Skeletal muscle satellite cell (primary cell): Measurements from ENCODE around the gene ATP2A3.

Experiments
- H3K27me3 ChIP-seq: 2 replicates; pipeline ENCODE4 v1.7.0; 2013; ENCODE audit warnings: low read length; ENCODE audit not compliant: control insufficient read depth, insufficient read depth
- H3K36me3 ChIP-seq: 2 replicates; pipeline ENCODE4 v1.7.0; 2013; ENCODE audit warnings: mild to moderate bottlenecking, control low read depth, low read length; ENCODE audit not compliant: insufficient read depth
- H3K4me1 ChIP-seq: 2 replicates; pipeline ENCODE4 v1.7.0; 2013; ENCODE audit warnings: low read length; ENCODE audit not compliant: control insufficient read depth, insufficient read depth
- H3K4me2 ChIP-seq: 2 replicates; pipeline ENCODE4 v1.7.0; 2013; ENCODE audit warnings: mild to moderate bottlenecking, low read length
- H3K4me3 ChIP-seq: 2 replicates; pipeline ENCODE4 v1.7.0; 2013; ENCODE audit warnings: low read length
- H3K9ac ChIP-seq: 2 replicates; pipeline ENCODE4 v1.7.0; 2013; ENCODE audit warnings: mild to moderate bottlenecking, low read depth, low read length, moderate library complexity
- H3K9me3 ChIP-seq: replicated peaks from 2 replicates; pipeline ENCODE4 v1.7.0; 2013; ENCODE audit warnings: mild to moderate bottlenecking, control low read depth, low read length

The ATP2A3 gene

GRCh38 chr17:3897731-3898130 is 66.5 kb downstream of the ATP2A3 start:
- Histone ChIP-seq H3K36me3 (no peaks in the 10 kb centered on the region), H3K4me3 (no peak overlapping the region), H3K4me1 (peaks cover 19% of the 10 kb centered on the region), H3K9me3 (no peaks in the 10 kb centered on the region), H3K9ac (no peak overlapping the region), H3K4me2 (no peak overlapping the region), H3K27me3 (peaks cover 11% of the 10 kb centered on the region)

GRCh38 chr17:3896968-3897235 is 67.3 kb downstream of the ATP2A3 start:
- no peak overlapping the region for H3K4me2 ChIP-seq
- H3K27me3 ChIP-seq = peaks cover 10% of the 10 kb centered on the region
- H3K4me3 ChIP-seq = no peak overlapping the region
- H3K9ac ChIP-seq = no peak overlapping the region
- H3K36me3 ChIP-seq = no peaks in the 10 kb centered on the region
- H3K4me1 ChIP-seq = peaks cover 22% of the 10 kb centered on the region
- no peaks in the 10 kb centered on the region for H3K9me3 ChIP-seq

DNA sequence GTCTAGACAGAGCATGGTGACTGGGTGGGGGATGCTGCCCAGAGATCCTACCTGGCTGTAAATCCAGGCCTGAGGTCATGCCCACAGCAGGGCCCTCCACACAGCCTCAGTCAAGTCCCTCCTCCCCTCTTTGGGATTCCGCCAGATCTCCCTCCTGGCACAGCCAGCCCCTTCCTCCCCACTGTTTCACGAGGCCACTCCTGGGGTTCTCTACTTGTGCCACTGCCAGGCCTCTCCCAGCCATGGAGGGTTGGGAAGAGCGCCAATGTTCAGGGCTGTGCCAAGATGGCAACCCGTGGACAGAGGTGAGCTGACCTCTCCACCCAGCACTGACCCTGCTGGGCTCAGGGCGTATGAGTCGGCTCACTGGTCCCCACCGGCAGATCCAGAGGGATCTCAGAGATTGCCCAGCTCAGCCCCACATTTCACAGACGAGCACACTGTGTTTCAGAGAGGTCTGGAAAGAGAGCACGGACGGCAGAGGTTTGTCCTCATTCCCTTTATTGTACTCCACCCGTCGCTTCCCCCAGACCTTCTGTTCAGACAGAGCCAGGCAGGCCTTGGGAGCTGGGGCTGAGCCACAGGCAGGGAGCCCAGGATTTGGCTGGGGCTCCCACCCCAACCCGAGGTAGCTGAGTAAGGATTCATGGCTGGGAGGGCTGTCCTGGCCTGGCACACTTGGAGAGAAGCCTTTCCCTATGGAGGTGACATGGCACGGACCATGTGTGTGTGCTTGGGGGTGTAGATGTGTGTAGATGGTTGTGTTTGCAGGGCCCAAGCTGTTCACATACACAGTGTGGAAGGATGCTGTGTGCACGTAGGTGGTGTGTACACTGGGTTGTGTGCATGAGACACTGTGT is 67.9 kb downstream of the ATP2A3 start:
- Histone ChIP-seq H3K27me3 (peaks cover 6% of the 10 kb centered on the region), H3K4me1 (peaks cover 28% of the 10 kb centered on the region), H3K36me3 (no peaks in the 10 kb centered on the region), H3K9me3 (no peaks in the 10 kb centered on the region), H3K4me3 (no peak overlapping the region), H3K9ac (no peak overlapping the region), H3K4me2 (no peak overlapping the region)

DNA sequence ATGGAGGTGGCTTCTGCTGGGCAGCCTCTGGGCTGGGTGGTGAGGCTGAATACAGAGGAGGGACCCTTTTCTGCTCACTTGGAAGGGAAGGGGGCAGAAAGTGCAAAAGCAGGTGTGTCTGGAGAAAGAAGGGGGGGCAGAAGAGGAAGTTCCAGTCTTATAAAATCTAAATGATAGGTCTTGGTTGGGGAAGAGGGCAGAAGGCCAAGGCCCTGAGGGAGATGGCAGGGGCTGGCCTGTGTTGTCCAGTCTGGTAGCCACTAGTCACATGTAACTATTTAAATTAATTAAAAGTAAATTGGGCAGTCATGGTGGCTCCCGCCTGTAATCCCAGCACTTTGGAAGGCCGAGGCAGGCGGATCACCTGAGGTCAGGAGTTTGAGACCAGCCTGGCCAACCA is 68.9 kb downstream of the ATP2A3 start:
- peaks cover 38% of the 10 kb centered on the region for H3K4me1 ChIP-seq
- H3K9ac ChIP-seq = no peak overlapping the region

GRCh38 chr17:3894911-3895343 is 69.3 kb downstream of the ATP2A3 start:
- H3K36me3 ChIP-seq = no peaks in the 10 kb centered on the region
- H3K4me1 ChIP-seq = peaks cover 42% of the 10 kb centered on the region
- H3K27me3 ChIP-seq = no peaks in the 10 kb centered on the region
- H3K9ac ChIP-seq = no peak overlapping the region
- no peak overlapping the region for H3K4me3 ChIP-seq
- H3K4me2 ChIP-seq = no peak overlapping the region
- H3K9me3 ChIP-seq = no peaks in the 10 kb centered on the region

More for the DNA sequence above, 68.9 kb downstream of the ATP2A3 start:
- Histone ChIP-seq H3K9me3 (no peaks in the 10 kb centered on the region), H3K4me2 (no peak overlapping the region), H3K27me3 (peaks cover under 1% of the 10 kb centered on the region), H3K36me3 (no peaks in the 10 kb centered on the region), H3K4me3 (no peak overlapping the region)

DNA sequence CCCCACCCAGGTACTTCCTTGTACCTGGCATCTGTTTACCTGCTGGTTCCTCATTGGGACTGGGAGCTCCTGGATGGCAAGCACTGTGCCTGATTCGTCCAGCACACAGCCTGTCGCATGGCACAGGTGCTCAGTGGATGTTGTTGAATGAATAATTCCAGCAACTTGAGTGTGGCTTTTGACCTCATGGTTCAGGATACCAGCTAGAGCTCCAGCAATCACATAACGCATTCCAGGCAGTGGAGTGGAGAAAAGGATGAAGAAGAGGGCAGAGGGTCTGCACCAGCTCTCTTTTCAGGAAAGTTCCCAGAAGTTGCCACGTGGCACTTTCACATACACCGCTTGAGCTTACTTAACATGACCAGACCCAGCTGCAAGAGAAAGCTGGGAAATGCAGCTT is 70.0 kb downstream of the ATP2A3 start:
- Histone ChIP-seq H3K27me3 (no peaks in the 10 kb centered on the region), H3K36me3 (no peaks in the 10 kb centered on the region), H3K4me3 (no peak overlapping the region), H3K9ac (no peak overlapping the region), H3K4me2 (no peak overlapping the region), H3K9me3 (no peaks in the 10 kb centered on the region), H3K4me1 (peaks cover 49% of the 10 kb centered on the region)

DNA sequence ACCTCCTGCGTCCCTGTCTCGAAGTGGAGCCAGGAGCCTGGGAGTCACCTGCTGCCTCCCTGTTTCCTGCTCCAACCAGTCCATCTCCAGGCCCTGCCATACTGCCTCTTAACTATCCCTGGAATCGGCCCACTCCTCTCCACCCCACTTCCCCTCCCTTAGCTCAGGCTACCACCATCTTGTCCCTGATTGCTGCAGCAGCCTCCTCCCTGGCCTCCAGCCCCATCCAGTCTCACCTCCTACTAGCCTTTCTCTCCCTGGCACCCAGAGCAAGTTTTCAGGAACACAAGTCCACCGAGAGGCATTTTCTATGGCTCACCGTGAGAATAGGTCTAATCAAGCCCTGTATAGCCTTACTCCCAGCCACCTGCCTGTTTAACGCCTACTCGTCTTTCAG is 70.5 kb downstream of the ATP2A3 start:
- Histone ChIP-seq H3K27me3 (no peaks in the 10 kb centered on the region), H3K4me1 (peaks cover 54% of the 10 kb centered on the region), H3K9ac (no peak overlapping the region), H3K9me3 (no peaks in the 10 kb centered on the region), H3K36me3 (no peaks in the 10 kb centered on the region), H3K4me3 (peak overlapping the region; percentile 75), H3K4me2 (peak overlapping the region; percentile 89)

GRCh38 chr17:3893003-3893719 is 71.1 kb downstream of the ATP2A3 start, which contains the start of gene CAMKK1:
TSS of gene CAMKK1 (minus strand) at chr17:3893053. CDS start at chr17:3885687, 7,366 bp downstream.
- Histone ChIP-seq H3K36me3 (no peaks in the 10 kb centered on the region), H3K9me3 (no peaks in the 10 kb centered on the region), H3K4me3 (peak within 1 kb of the TSS; percentile 78), H3K9ac (peak within 1 kb of the TSS; percentile 65), H3K4me2 (peak within 1 kb of the TSS; percentile 89), H3K4me1 (peaks cover 59% of the 10 kb centered on the region), H3K27me3 (no peaks in the 10 kb centered on the region)

DNA sequence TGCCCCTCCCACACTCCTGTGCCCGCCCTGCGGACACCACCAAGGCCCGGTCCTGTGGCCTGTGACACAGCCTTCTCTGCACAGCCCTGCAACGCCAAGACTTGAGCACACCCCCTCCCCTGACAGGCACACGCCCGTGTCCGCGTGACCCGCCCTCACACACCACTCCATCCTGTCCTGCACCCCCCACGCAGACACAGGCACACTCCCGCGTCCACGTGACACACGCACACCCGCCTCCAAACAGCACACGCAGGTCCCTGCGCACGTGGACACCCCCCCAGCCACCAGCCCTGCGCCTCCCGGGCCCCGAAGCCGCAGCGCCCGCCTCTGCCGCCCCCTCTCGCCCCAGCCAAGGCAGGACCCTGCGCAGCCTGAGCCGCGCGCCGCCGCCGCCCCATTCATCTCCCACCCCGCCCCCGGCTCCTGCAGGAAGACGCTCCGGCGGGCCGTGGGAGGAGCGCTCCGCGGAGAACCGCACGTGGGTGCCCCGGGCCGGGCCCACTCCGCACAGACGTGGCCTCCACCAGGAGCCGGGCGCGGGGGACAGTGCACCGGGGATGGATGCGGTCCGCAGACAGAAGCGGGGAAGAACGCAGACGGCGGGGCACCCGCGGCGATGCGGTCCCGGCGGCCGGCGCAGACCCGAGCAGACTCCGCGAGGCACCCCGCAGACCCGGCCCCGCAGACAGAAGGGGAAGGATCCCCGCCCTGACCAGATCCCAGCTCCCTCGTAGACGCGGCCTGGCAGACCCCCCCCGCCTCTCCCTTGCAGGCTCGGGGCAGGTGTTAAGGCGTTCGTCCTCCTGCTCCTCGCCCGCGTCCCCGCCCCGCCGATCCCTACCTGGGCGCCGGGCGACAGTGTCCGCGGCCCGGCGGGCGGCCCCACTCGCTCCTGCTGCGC is 71.9 kb downstream of the ATP2A3 start:
- no peaks in the 10 kb centered on the region for H3K27me3 ChIP-seq
- peak overlapping the region; percentile 78 for H3K4me3 ChIP-seq
- H3K4me1 ChIP-seq = peaks cover 67% of the 10 kb centered on the region
- peak overlapping the region; percentile 65 for H3K9ac ChIP-seq
- H3K4me2 ChIP-seq = peak overlapping the region; percentile 74
- H3K36me3 ChIP-seq = no peaks in the 10 kb centered on the region
- no peaks in the 10 kb centered on the region for H3K9me3 ChIP-seq

DNA sequence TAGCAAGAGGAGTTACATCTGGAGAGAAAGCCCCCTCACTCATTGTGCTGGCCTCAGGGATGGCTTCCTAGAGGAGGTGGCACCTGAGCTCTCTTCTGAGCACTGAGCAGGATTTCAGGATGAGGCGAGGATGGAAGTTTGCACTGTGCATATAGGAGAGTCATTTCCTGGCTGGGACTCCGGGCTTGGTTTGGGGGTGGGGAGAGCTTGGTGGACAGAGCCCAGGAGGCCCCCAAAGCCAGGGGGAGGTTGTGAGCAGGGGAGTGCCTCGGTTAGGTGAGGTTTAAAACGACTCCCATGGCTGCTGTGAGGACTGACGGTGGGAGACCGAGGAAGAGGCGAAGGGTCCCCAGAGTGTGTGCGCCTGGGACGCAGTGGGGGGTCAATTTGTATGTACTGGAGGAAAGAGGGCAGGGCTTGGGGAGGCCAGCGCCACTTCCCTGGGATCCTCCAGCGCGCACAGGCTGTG is 72.6 kb downstream of the ATP2A3 start:
- H3K4me1 ChIP-seq = peaks cover 74% of the 10 kb centered on the region

GRCh38 chr17:3890878-3891219 is 73.4 kb downstream of the ATP2A3 start:
- H3K9ac ChIP-seq = peak overlapping the region; percentile 78
- peak overlapping the region; percentile 74 for H3K4me2 ChIP-seq
- H3K27me3 ChIP-seq = no peaks in the 10 kb centered on the region
- no peaks in the 10 kb centered on the region for H3K9me3 ChIP-seq
- H3K36me3 ChIP-seq = no peaks in the 10 kb centered on the region
- peak overlapping the region; percentile 51 for H3K4me3 ChIP-seq
- peaks cover 82% of the 10 kb centered on the region for H3K4me1 ChIP-seq

More for the DNA sequence above, 72.6 kb downstream of the ATP2A3 start:
- H3K36me3 ChIP-seq = no peaks in the 10 kb centered on the region
- no peaks in the 10 kb centered on the region for H3K27me3 ChIP-seq
- H3K4me2 ChIP-seq = peak overlapping the region; percentile 74
- peak overlapping the region; percentile 78 for H3K4me3 ChIP-seq
- no peaks in the 10 kb centered on the region for H3K9me3 ChIP-seq
- peak overlapping the region; percentile 65 for H3K9ac ChIP-seq
